ENCODE results near the gene ACVRL1. TPM values are rescaled to one million over a fixed set of nuclear protein-coding genes. Genes with fewer than 3 reads are reported as not detected.
"Not testable (repeated sequence)": the region's sequence is repeated elsewhere in the genome, so short reads cannot be mapped to it uniquely, and the experiment has no call there.

The ACVRL1 gene
- total RNA-seq, 1 experiment from 2014 or later: 0.36 TPM

DNA sequence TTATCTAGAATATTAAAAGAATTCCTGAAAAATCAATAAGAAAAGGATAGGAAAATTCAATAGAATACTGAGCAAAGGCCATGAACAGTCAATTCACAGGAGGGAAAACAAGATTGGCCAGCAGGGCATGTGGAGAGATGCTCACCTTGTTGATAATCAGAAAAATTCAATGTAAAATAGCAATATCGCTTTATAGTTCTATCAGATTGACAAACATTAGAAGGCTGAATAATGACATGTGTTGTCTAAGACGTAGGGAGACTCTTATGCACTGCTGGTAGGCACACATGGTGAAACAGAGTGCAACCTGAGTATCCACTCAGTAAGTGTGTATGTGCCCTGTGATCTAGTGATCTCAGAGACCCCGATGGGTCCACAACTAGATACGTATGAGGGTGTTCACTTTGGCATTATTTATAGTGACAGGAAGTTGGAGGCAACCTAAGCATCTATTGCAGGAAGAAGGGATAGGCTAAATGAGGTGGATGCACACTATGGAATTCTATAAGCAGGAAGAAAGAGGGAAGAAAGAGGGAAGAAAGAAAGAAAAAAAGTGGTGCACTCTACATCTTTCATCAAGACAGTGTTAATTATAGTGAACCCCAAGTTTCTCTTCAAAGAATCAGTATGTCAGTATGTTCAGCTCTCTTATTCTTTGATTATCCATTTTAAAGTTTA is 23.2 kb upstream of the ACVRL1 start:
- TF ChIP-seq, protein P1, sequence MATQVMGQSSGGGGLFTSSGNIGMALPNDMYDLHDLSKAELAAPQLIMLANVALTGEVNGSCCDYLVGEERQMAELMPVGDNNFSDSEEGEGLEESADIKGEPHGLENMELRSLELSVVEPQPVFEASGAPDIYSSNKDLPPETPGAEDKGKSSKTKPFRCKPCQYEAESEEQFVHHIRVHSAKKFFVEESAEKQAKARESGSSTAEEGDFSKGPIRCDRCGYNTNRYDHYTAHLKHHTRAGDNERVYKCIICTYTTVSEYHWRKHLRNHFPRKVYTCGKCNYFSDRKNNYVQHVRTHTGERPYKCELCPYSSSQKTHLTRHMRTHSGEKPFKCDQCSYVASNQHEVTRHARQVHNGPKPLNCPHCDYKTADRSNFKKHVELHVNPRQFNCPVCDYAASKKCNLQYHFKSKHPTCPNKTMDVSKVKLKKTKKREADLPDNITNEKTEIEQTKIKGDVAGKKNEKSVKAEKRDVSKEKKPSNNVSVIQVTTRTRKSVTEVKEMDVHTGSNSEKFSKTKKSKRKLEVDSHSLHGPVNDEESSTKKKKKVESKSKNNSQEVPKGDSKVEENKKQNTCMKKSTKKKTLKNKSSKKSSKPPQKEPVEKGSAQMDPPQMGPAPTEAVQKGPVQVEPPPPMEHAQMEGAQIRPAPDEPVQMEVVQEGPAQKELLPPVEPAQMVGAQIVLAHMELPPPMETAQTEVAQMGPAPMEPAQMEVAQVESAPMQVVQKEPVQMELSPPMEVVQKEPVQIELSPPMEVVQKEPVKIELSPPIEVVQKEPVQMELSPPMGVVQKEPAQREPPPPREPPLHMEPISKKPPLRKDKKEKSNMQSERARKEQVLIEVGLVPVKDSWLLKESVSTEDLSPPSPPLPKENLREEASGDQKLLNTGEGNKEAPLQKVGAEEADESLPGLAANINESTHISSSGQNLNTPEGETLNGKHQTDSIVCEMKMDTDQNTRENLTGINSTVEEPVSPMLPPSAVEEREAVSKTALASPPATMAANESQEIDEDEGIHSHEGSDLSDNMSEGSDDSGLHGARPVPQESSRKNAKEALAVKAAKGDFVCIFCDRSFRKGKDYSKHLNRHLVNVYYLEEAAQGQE (IDR thresholded peaks at IDR 0.05; ENCODE audit: insufficient read depth in 1 of 2, low read depth in 2 of 2, low read length in 1 of 2): no peak
- TF ChIP-seq, protein P2, sequence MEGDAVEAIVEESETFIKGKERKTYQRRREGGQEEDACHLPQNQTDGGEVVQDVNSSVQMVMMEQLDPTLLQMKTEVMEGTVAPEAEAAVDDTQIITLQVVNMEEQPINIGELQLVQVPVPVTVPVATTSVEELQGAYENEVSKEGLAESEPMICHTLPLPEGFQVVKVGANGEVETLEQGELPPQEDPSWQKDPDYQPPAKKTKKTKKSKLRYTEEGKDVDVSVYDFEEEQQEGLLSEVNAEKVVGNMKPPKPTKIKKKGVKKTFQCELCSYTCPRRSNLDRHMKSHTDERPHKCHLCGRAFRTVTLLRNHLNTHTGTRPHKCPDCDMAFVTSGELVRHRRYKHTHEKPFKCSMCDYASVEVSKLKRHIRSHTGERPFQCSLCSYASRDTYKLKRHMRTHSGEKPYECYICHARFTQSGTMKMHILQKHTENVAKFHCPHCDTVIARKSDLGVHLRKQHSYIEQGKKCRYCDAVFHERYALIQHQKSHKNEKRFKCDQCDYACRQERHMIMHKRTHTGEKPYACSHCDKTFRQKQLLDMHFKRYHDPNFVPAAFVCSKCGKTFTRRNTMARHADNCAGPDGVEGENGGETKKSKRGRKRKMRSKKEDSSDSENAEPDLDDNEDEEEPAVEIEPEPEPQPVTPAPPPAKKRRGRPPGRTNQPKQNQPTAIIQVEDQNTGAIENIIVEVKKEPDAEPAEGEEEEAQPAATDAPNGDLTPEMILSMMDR (IDR thresholded peaks at IDR 0.05): no peak
- TF ChIP-seq TCF7L2 (IDR thresholded peaks at IDR 0.05; ENCODE audit: low read depth, low read length) (no peak), POLR2AphosphoS5 (IDR thresholded peaks at IDR 0.05; ENCODE audit: low read depth, low read length) (no peak), SIN3A (IDR thresholded peaks at IDR 0.05; ENCODE audit: borderline replicate concordance, insufficient read depth, low read depth, low read length) (no peak)
- ATAC-seq: no peak
- Histone ChIP-seq H3K9me3 (ENCODE audit: control insufficient read depth, insufficient read depth, low read depth, low read length) (peaks cover 7% of the 10 kb centered on the region; the same call in 1 of the 2 replicates), H3K27me3 (ENCODE audit: control insufficient read depth, insufficient read depth, low read length) (no peaks in the 10 kb centered on the region), H3K36me3 (ENCODE audit: control insufficient read depth, insufficient read depth, low read length) (no peaks in the 10 kb centered on the region), H3K4me1 (ENCODE audit: control insufficient read depth, insufficient read depth, low read length) (no peaks in the 10 kb centered on the region), H3K27ac (ENCODE audit: low read length) (no peak overlapping the region), H3K4me3 (ENCODE audit: low read depth in 2 of 2, low read length in 2 of 2) (no peak overlapping the region)
- intact Hi-C loops (cut with micrococcal nuclease; ENCODE audit: unreplicated experiment) (no loop called here), in situ Hi-C loops (cut with HindIII; ENCODE audit: low pct_unique_long_range_greater_than_20kb, low sequenced_read_pairs) (no loop called here)
- no TSS peak for BruUV-seq (replicated peaks)
- POLR2A ChIA-PET: no interaction called here
- no peak for DNase-seq (ENCODE audit: low read depth, low spot score)
- CTCF ChIA-PET: no interaction called here

DNA sequence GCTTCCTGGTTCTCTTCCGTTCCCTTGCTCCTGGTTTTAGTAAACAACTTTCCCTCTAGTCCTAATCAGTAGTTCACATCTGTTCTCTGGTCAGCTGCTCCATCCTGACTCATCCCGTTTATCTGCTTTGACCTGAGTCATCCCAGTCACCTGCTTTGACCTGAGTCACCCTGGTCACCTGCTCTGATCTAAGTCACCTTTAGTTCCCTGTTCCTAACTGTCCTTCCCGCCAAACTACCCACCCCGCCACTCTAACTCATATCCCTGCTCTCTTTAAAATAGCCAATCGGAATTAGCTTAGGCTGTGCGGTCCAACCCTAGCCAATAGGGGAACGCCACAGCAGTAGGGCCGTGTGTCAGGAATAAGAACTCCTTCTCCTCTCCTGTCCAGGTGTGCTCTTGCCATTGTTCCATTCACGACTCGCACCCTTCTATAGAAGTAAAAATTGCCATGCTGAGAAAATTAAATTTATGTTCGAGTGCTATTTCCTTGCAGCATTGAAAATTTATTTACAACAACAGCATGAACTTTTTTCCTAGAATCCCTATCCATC is 22.6 kb upstream of the ACVRL1 start:
- H3K4me3 ChIP-seq (ENCODE audit: low read depth in 2 of 2, low read length in 2 of 2): no peak overlapping the region
- no peak overlapping the region for H3K27ac ChIP-seq (ENCODE audit: low read length)
- H3K9me3 ChIP-seq (ENCODE audit: control insufficient read depth, insufficient read depth, low read depth, low read length): peaks cover 7% of the 10 kb centered on the region; the same call in 1 of the 2 replicates
- intact Hi-C loops (cut with micrococcal nuclease; ENCODE audit: unreplicated experiment) (no loop called here), in situ Hi-C loops (cut with HindIII; ENCODE audit: low pct_unique_long_range_greater_than_20kb, low sequenced_read_pairs) (no loop called here)
- CTCF ChIA-PET: no interaction called here
- no peak for TF ChIP-seq SIN3A (IDR thresholded peaks at IDR 0.05; ENCODE audit: borderline replicate concordance, insufficient read depth, low read depth, low read length)
- TF ChIP-seq, protein P1 (IDR thresholded peaks at IDR 0.05; ENCODE audit: insufficient read depth in 1 of 2, low read depth in 2 of 2, low read length in 1 of 2): no peak
- TF ChIP-seq, protein P2 (IDR thresholded peaks at IDR 0.05): no peak
- TF ChIP-seq TCF7L2 (IDR thresholded peaks at IDR 0.05; ENCODE audit: low read depth, low read length): no peak
- no peak for TF ChIP-seq POLR2AphosphoS5 (IDR thresholded peaks at IDR 0.05; ENCODE audit: low read depth, low read length)
- no peaks in the 10 kb centered on the region for H3K36me3 ChIP-seq (ENCODE audit: control insufficient read depth, insufficient read depth, low read length)
- DNase-seq (ENCODE audit: low read depth, low spot score) (no peak), ATAC-seq (no peak)
- POLR2A ChIA-PET: no interaction called here
- H3K27me3 ChIP-seq (ENCODE audit: control insufficient read depth, insufficient read depth, low read length): no peaks in the 10 kb centered on the region
- no TSS peak for BruUV-seq (replicated peaks)
- H3K4me1 ChIP-seq (ENCODE audit: control insufficient read depth, insufficient read depth, low read length): no peaks in the 10 kb centered on the region

DNA sequence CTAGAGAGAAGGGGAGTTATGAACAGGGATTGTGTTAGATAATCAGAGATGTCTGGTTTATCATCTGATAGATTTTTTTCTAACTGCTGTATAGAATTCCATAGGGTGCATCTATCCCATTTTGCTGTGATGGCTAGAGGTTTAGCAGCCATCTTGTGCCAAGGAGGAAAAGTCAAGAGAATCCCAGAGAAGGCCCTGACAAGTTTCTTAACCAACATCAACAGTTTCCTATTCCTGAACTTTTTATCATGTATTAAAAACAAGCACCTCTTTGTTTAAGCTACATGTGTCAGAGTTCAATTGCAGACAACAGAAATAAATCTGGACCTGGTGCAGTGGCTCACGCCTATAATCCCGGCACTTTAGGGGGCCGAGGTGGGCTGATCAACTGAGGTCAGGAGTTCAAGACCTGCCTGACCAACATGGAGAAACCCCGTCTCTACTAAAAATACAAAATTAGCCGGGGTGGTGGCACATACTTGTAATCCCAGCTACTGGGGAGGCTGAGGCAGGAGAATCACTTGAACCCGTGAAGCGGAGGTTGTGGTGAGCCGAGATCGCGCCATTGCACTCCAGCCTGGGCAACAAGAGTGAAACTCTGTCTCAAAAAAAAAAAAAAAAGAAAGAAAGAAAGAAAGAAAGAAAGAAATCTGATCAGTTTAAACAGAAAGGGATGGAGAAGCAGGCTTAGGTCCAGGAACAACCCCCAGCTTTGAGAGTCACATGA is 21.8 kb upstream of the ACVRL1 start:
- H3K9me3 ChIP-seq (ENCODE audit: control insufficient read depth, insufficient read depth, low read depth, low read length); in situ Hi-C loops (cut with HindIII; ENCODE audit: low pct_unique_long_range_greater_than_20kb, low sequenced_read_pairs); DNase-seq (ENCODE audit: low read depth, low spot score); BruUV-seq (replicated peaks); intact Hi-C loops (cut with micrococcal nuclease; ENCODE audit: unreplicated experiment); H3K27ac ChIP-seq (ENCODE audit: low read length); ATAC-seq; H3K4me3 ChIP-seq (ENCODE audit: low read depth in 2 of 2, low read length in 2 of 2); H3K4me1 ChIP-seq (ENCODE audit: control insufficient read depth, insufficient read depth, low read length); H3K27me3 ChIP-seq (ENCODE audit: control insufficient read depth, insufficient read depth, low read length); H3K36me3 ChIP-seq (ENCODE audit: control insufficient read depth, insufficient read depth, low read length): not testable (repeated sequence)
- ChIA-PET POLR2A (interaction anchor here (0.7 kb wide), 1 partner anchor 427 kb away, joined by 3 read pairs; no protein-coding TSS in a partner anchor), CTCF (interaction anchor here (0.6 kb wide), 1 partner anchor 14 kb away, joined by 3 read pairs; no protein-coding TSS in a partner anchor)

All from Panc1 (cell line).